ENCODE measurements around the gene BUB1B. TPM values are rescaled to one million over a fixed set of nuclear protein-coding genes. Genes with fewer than 3 reads are reported as not detected.
A peak's percentile ranks its signal among the peaks of the same experiment; 100 is the strongest.

Gene BUB1B
- total RNA-seq, 6 donors from 2014 or later = 0.79 to 12.1 (median 2.7) TPM; not detected in 1

DNA sequence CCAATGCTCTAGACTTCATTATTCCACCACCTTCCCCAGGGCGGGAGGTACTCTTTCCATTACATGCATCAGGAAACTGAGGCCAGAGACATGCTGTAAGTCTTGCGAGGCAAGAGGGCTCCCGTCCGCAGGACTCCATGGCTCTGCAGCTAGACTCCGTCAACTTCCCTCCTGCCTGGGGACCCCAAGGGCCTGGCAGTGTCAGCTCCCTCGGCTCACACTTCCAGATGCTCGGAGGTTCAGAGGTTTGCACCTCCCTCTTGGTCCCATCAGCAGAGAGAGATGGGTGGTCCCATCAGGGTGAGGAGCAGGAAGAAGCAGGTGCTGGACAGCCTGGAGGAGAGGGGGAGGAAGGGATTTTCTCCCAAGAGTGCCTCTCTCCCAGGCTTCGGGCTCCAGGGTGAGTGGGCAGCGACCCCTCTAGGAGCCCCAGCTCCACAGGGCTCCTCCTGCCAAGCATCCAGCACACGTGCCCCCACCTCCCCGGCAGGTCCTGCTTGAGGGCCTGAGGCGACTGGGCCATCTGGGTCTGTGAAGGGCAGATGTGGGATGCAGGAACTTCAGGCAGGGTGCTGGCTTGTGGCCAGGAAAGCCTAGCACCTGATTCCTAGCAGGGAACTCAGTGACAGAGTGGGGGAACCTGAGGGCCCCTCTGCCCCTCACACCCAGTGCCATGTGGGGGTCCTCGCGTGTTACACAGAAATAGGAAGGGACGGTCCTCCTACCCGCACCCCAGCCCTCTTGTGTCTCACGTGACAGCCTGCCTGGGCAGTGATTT, 87.3 kb downstream of the BUB1B start:
- 91 to 95% methylated on average over 14 to 17 of the region's 17 CpGs for WGBS, 2 donors
- TF ChIP-seq EP300 (IDR thresholded peaks at IDR 0.05) (no peak), POLR2AphosphoS5 (IDR thresholded peaks at IDR 0.05) (no peak), POLR2A (IDR thresholded peaks at IDR 0.05) (no peak)
- TF ChIP-seq, protein P1, sequence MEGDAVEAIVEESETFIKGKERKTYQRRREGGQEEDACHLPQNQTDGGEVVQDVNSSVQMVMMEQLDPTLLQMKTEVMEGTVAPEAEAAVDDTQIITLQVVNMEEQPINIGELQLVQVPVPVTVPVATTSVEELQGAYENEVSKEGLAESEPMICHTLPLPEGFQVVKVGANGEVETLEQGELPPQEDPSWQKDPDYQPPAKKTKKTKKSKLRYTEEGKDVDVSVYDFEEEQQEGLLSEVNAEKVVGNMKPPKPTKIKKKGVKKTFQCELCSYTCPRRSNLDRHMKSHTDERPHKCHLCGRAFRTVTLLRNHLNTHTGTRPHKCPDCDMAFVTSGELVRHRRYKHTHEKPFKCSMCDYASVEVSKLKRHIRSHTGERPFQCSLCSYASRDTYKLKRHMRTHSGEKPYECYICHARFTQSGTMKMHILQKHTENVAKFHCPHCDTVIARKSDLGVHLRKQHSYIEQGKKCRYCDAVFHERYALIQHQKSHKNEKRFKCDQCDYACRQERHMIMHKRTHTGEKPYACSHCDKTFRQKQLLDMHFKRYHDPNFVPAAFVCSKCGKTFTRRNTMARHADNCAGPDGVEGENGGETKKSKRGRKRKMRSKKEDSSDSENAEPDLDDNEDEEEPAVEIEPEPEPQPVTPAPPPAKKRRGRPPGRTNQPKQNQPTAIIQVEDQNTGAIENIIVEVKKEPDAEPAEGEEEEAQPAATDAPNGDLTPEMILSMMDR (IDR thresholded peaks at IDR 0.05) = no peak
- peaks cover 11 to 24% (median 17%) of the 10 kb centered on the region in 4 donors for H3K4me1 ChIP-seq
- H3K4me3 ChIP-seq = no peak overlapping the region
- H3K36me3 ChIP-seq = no peaks in the 10 kb centered on the region
- peaks cover 0 to 11% (median 0%) of the 10 kb centered on the region in 4 donors for H3K27me3 ChIP-seq
- no peak overlapping the region for H3K27ac ChIP-seq
- H3K9me3 ChIP-seq = no peaks in the 10 kb centered on the region
- DNase-seq = peak in 1 of 2 donors; percentile 15
- ATAC-seq (ENCODE audit: low FRiP score in 2 of 2) = no peak

DNA sequence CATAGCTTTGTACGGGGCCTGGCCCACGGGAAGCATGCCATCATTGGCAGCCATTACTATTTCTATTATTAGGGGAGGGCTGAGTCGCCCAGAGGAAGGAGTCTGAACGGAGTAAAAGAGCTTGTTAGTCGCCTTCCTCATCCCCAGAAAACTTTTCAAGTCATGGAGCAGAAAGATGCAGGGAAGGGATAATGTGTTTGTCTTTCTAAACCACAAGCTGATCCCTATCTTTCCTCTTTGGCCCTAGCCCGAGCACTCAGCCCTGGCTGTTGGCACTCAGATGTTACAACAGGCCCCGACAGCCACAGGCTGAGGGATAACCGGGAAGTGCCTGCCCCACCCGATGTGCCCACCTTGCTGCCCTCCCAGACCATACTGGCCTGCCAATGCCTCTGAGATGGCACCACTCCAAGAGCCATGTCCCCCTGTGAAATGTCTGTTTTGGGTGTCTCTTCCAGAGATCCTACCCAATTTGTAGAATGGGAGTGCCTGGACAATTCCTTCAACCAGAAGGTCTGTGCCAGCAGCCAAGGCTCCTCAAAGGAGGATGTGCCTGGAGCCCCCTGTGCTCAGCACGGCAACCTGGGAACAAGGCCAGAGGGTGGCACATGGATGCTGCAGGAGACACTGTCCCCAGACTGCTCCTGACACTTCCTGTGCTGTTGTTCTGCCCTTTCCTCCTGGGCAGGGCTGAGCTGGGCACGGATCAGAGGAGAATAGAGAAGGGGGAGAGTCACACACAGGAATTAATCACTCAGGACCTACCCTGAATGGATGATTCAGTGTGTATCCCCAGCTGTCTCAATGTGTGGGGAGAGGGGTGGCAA, 88.8 kb downstream of the BUB1B start:
- ATAC-seq (ENCODE audit: low FRiP score in 2 of 2) (no peak), DNase-seq (no peak)
- peaks cover 18 to 31% (median 24%) of the 10 kb centered on the region in 4 donors for H3K4me1 ChIP-seq
- 50 to 56% methylated on average over 11 of the region's 11 CpGs for WGBS, 2 donors
- TF ChIP-seq EP300 (IDR thresholded peaks at IDR 0.05) = no peak
- TF ChIP-seq, protein P1 (IDR thresholded peaks at IDR 0.05) = no peak
- no peak for TF ChIP-seq POLR2AphosphoS5 (IDR thresholded peaks at IDR 0.05)
- TF ChIP-seq POLR2A (IDR thresholded peaks at IDR 0.05) = no peak
- no peaks in the 10 kb centered on the region for H3K9me3 ChIP-seq
- H3K27ac ChIP-seq = no peak overlapping the region
- H3K27me3 ChIP-seq = peaks cover 0 to 13% (median 0%) of the 10 kb centered on the region in 4 donors
- H3K4me3 ChIP-seq = no peak overlapping the region
- H3K36me3 ChIP-seq = no peaks in the 10 kb centered on the region

GRCh38 chr15:40250304-40250656, 89.4 kb downstream of the BUB1B start:
- no peaks in the 10 kb centered on the region for H3K36me3 ChIP-seq
- H3K27ac ChIP-seq = no peak overlapping the region
- TF ChIP-seq POLR2AphosphoS5 (IDR thresholded peaks at IDR 0.05) = no peak
- no peak for TF ChIP-seq POLR2A (IDR thresholded peaks at IDR 0.05)
- no peak for TF ChIP-seq EP300 (IDR thresholded peaks at IDR 0.05)
- TF ChIP-seq, protein P1 (IDR thresholded peaks at IDR 0.05) = no peak
- DNase-seq = no peak
- 91 to 97% methylated on average over 8 of the region's 8 CpGs for WGBS, 2 donors
- peaks cover 18 to 30% (median 22%) of the 10 kb centered on the region in 4 donors for H3K4me1 ChIP-seq
- ATAC-seq (ENCODE audit: low FRiP score in 2 of 2) = no peak
- H3K9me3 ChIP-seq = no peaks in the 10 kb centered on the region
- H3K27me3 ChIP-seq = peaks cover 0 to 13% (median 0%) of the 10 kb centered on the region in 4 donors
- no peak overlapping the region for H3K4me3 ChIP-seq

DNA sequence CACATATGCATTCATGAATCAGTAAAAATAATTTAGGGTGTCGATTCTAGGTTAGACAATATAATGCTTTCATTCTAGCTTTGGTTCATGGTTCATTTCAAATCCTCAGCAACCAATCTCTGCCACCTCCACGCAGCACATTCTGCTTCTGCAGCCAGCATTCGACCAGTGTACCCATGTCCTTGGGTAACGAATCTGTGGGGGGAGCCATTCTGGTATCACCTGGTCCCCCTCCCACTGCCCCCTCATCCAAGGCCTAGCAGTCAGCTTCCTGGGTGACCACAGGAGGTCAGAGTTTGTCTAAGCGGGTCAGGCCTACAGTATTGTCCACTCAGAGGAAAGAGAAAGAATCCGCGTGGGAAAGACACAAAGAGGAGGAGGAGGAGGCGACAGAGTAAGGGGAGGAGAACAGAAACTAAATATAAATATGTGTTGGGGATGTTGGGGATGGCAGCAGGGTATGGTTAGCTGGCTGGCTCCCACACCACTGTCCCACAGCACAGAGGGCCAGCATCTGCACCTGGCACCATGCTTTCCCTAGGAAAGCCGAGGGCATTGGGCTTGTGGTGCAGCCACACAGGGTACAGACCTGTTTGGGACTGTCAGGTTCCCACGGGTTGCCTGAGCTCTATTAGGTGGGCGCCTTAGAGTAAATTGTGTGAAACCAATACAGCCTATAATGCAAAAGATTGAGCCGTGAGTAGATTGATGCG, 90.1 kb downstream of the BUB1B start:
- no peak overlapping the region for H3K27ac ChIP-seq
- peaks cover 18 to 30% (median 19%) of the 10 kb centered on the region in 4 donors for H3K4me1 ChIP-seq
- ATAC-seq (ENCODE audit: low FRiP score in 2 of 2) (no peak), DNase-seq (no peak)
- peaks cover 0 to 13% (median 0%) of the 10 kb centered on the region in 4 donors for H3K27me3 ChIP-seq
- no peak overlapping the region for H3K4me3 ChIP-seq
- no peaks in the 10 kb centered on the region for H3K36me3 ChIP-seq
- WGBS, 2 donors = 92 to 96% methylated on average over 13 of the region's 13 CpGs
- H3K9me3 ChIP-seq = no peaks in the 10 kb centered on the region
- no peak for TF ChIP-seq POLR2AphosphoS5 (IDR thresholded peaks at IDR 0.05)
- no peak for TF ChIP-seq EP300 (IDR thresholded peaks at IDR 0.05)
- no peak for TF ChIP-seq POLR2A (IDR thresholded peaks at IDR 0.05)
- TF ChIP-seq, protein P1 (IDR thresholded peaks at IDR 0.05) = no peak
